ENCODE results near the gene CD40. TPM values are rescaled to one million over a fixed set of nuclear protein-coding genes. Genes with fewer than 3 reads are reported as not detected.

CD40 gene
- polyA plus RNA-seq, 4 donors = 4.4 to 6.6 (median 6.0) TPM

DNA sequence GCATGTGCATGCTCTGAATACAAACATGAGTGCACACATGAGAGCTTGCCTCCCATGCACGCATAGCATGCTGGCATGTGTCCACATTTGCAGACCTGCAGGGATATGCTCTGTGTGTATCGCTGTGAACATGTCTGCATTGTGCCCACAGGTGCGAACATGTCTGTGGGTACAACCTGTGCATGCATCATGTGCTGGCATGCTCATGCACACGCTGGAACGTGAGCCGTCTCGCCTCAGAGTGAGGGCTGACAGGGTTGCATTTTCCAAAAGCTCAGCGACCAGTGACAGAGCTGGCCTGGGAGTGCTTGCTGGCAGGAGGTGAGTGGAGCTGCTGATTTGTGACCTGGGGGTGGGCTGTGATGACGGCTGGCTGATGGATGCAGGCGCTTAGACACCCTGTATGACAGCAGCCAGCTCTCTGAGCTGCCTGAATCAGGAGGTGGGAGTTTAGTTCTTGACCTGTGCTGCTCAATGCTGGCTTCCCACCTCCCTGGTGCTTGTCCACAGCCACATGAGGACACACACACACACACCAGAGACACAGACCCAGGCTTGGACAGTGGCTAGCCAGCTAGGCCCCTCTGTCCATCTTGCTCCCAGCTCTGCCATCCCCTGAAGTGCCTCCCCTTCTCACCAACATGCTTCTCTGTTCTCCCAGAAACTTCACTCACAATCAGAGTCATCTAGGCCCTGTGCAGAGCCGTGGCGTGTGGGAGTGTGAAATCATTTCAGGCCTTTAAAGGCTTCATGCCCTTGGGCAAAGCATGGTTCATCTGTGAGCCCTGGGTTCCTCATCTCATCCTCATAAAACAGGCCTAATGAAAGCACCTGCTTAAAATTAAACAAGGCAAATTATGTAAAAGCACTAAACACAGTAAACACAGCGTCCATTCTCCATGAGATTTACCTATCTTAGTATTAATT is 51.4 kb downstream of the CD40 start:
- no peak for DNase-seq (ENCODE audit: low read depth in 4 of 4, low spot score in 2 of 4)

DNA sequence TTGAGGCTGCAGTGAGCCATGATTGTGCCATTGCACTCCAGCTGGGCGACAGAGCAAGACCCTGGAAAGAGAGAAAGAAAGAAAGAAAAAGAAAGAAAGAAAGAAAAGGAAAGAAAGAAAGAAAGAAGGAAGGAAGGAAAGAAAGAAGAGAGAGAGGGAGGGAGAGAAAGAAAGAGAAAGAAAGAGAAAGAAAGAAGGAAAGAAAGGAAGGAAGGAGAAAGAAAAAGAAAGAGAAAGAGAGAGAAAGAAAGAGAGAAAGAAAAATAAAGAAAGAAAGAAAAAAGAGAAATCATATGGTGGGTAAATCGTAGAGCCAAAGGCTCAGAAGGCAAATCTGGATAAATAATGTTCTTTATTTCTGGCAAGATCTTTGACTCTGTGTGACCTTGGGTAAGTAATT is 53.4 kb downstream of the CD40 start:
- DNase-seq (ENCODE audit: low read depth in 4 of 4, low spot score in 2 of 4) = no peak

DNA sequence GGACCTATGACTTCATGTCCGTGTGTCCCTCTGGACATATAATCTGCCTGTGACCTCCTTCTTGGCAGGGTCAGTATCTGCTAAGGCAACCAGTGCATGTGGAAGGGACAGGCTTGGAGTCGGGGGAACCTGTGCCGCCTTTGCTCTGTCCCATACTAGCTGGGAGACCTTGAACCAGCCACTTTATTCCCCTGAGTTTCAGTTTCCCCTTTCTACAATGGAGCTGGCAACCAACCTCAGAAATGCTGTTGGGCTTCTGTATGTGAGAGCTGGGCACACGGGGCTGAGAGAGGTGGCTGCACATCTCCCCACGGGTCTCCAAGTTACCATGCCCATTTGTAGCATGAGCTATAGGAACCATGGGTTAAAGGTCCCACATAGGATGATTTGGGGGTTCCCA is 53.8 kb downstream of the CD40 start:
- DNase-seq (ENCODE audit: low read depth in 4 of 4, low spot score in 2 of 4) = no peak

DNA sequence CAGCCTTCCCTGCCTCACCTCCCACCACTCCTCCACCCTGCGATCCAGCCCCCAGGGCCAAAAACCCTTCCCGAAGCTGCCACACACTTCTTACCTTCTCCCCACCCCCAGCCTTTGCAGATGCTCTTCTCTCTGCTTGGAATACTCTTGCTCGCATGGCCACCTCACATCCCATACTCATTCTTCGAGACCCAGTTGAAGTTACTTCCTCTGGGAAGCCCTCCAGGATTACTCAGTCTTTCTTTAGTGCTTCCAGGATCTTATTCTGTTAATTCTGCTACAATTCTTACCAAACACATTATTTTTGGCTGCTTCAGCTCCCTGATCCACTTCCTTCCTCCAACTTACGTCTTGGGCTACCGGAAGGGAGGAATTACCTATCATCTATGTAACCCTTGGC is 54.3 kb downstream of the CD40 start:
- no peak for DNase-seq (ENCODE audit: low read depth in 4 of 4, low spot score in 2 of 4)

GRCh38 chr20:46172961-46173536 is 54.9 kb downstream of the CD40 start:
- DNase-seq (ENCODE audit: low read depth in 4 of 4, low spot score in 2 of 4) = no peak

DNA sequence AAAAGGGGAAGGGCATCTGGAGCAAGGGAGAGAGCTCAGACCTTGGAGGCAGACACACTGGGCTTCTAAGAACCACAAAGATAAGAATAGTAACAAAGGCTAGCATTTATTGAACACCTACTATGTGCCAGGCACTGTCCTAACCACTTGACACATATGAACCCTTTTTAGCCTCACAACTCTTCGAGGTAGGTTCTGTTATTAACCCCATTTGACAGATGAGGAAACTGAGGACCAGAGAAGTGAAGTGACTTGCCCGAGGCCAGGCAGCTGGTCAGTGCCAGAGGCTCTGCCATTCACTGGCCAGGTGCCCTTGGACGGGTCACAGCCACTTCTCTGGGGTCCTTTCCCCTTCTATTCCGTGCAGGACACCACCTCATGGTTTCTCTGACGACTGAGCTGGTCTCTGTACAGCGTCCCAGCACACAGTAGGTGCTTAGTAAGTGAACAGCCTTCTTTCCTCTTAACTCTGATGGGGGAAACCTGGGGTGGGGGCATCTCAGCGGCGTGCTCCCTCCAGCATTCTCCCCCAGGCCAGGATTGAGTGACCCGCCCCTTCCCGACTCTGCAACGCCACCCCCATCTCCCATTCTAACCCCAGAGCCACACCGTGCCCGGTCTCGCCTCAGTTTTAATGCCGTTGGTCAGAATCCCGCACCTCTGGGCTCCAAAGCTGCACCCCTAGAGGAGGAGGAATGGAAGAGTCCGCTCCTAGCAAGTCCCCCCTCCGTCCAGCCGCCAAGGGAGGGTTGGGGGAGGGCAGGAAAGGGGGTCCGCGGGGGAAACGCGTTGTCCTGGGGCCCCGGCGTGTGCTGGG is 55.7 kb downstream of the CD40 start:
- DNase-seq (ENCODE audit: low read depth in 4 of 4, low spot score in 2 of 4) = no peak

DNA sequence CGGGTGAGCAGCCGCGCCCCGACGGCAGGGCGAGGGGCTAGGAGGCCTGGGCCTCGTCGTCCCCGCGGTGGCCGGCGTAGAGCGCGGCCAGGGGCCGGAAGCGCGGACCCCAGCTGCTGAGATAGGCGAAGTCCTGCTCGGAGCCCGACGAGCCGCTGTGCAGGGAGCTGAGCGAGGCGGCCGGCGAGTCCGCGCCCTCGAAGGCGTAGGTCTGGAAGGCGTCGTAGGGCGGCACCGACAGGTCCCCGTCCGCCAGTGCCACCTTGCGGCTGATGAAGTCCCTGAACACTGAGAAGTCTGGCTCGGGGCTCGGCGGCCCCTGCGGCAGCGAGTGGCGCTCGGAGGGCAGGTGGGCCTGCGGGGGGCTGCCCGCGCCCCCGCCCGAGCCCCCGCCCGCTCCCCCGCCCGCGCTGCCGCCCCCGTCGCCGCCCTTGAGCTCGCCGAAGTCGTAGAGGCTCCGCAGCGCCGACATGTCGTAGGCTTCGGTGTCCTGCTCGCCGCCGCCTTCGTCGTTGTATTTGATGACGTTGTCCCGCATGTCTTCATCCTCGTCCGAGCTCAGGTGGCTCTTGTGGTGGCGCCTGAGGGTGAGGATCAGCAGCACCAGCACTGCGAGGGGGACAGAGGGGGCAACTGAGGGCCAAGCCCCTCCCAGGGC is 56.5 kb downstream of the CD40 start:
- DNase-seq (ENCODE audit: low read depth in 4 of 4, low spot score in 2 of 4) = peak in 2 of 4 donors; percentile 21 to 61

GRCh38 chr20:46175127-46175494 is 57.0 kb downstream of the CD40 start:
- DNase-seq (ENCODE audit: low read depth in 4 of 4, low spot score in 2 of 4) = no peak

GRCh38 chr20:46176739-46177378 is 58.7 kb downstream of the CD40 start:
- no peak for DNase-seq (ENCODE audit: low read depth in 4 of 4, low spot score in 2 of 4)

DNA sequence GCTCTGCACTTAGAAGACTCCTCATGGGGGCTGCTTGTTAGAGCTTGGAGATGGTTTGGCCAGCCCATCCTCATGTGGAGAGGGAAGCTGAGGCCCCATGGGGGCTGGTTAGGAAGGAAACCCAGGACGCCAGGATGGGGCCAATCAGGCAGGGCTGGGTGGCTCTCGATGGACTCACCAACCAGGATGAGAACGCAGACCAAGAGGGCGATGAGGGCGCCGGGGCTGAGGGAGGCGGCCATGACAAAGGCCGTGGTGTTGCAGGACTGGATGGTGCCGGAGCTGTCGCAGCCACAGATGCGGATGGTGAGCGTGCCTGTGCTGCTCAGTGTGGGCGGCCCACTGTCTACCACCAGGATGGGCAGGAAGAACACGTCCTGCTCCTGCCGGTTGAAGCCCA is 59.7 kb downstream of the CD40 start:
- DNase-seq (ENCODE audit: low read depth in 4 of 4, low spot score in 2 of 4) = no peak

DNA sequence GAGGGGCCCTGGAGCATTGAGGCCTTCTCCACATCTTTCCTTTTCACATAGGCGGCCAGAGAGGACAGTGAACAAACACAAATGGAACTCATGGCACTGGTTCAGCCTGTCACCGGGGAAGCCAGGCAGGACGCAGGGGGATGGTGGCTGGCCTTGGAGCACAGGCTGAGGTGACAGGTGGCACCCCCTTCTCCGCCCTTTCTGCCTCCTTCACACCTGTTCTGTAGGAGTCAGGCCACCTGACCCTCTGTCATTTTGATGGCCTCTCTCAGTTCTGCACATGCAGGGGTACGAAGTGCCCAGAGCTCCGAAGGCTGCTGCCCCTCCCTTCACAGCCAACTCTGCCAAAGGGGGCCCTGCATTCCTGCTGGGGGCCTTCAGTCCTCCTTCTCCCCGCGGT is 60.8 kb downstream of the CD40 start:
- no peak for DNase-seq (ENCODE audit: low read depth in 4 of 4, low spot score in 2 of 4)

Other genes starting within 250 kb of the CD40 start
- gene ZSWIM1, start 237.1 kb upstream of the CD40 start, polyA plus RNA-seq (ENCODE audit: insufficient read length in 4 of 4) = 10 to 100 TPM; 13.3 to 18.5 (median 15.7) TPM
- gene SPATA25, start 230.7 kb upstream of the CD40 start, polyA plus RNA-seq (ENCODE audit: insufficient read length in 4 of 4) = 1 to 10 TPM; 2.6 to 7.4 (median 4.8) TPM
- gene NEURL2, start 227.1 kb upstream of the CD40 start, polyA plus RNA-seq (ENCODE audit: insufficient read length in 4 of 4) = 10 to 100 TPM in 2 of 4 donors, 1 to 10 TPM in 2; 4.2 to 11.2 (median 9.3) TPM
- gene CTSA, start 227.0 kb upstream of the CD40 start, polyA plus RNA-seq (ENCODE audit: insufficient read length in 4 of 4) = 100 to 1,000 TPM; 112 to 176 (median 131) TPM
- 100 to 1,000 TPM; 122 to 170 (median 131) TPM for gene PLTP, start 206.2 kb upstream of the CD40 start, polyA plus RNA-seq (ENCODE audit: insufficient read length in 4 of 4)
- 10 to 100 TPM; 43.3 to 57.8 (median 50.8) TPM for gene PCIF1, start 183.6 kb upstream of the CD40 start, polyA plus RNA-seq (ENCODE audit: insufficient read length in 4 of 4)
- 10 to 100 TPM; 10.7 to 21.1 (median 14.2) TPM for gene ZNF335, start 146.1 kb upstream of the CD40 start, polyA plus RNA-seq (ENCODE audit: insufficient read length in 4 of 4)
- gene MMP9, start 109.4 kb upstream of the CD40 start, polyA plus RNA-seq (ENCODE audit: insufficient read length in 4 of 4) = under 1 TPM; 0.35 to 0.68 (median 0.43) TPM
- 1 to 10 TPM; 1.5 to 3.2 (median 1.7) TPM for gene SLC12A5, start 89.1 kb upstream of the CD40 start, polyA plus RNA-seq (ENCODE audit: insufficient read length in 4 of 4)
- gene NCOA5, start 28.4 kb upstream of the CD40 start, polyA plus RNA-seq (ENCODE audit: insufficient read length in 4 of 4) = 10 to 100 TPM; 53.7 to 62.9 (median 57.5) TPM
- gene CDH22, start 190.2 kb downstream of the CD40 start, polyA plus RNA-seq (ENCODE audit: insufficient read length in 4 of 4) = under 1 TPM in 2 of 4 donors, not detected in 2; 0.05 TPM

Measured in left renal cortex interstitium (tissue), 4 donors.